SK-N-SH (cell line): Measurements from ENCODE around the gene ESF1. TPM values are rescaled to one million over a fixed set of nuclear protein-coding genes. Genes with fewer than 3 reads are reported as not detected.

Experiments used
- CTCF ChIA-PET: fragments of 300-600, 350-600 bp; formaldehyde crosslinking; extraction: SDS; loops from one replicate; lab custom pipeline; 2021; lab: Yijun Ruan, JAX
- POLR2A ChIA-PET: fragments of 350-600 bp; sonication (Branson Sonifier 250); formaldehyde crosslinking; extraction: SDS; loops from one replicate; lab custom pipeline; 2020; ENCODE audit warnings: antibody characterized with exemption, inconsistent platforms; lab: Yijun Ruan, JAX
- DNase-seq: peaks from one replicate; pipeline ENCODE4 v3.0.0; 2012
- H2AFZ ChIP-seq: fragments of 200-600 bp; sonication (generic); 2 replicates; pipeline ENCODE4 v1.8.1; 2016; ENCODE audit warnings: antibody characterized with exemption, mild to moderate bottlenecking, low read depth
- H3F3A ChIP-seq: fragments of 200-600 bp; sonication (generic); replicated peaks from 2 replicates; pipeline ENCODE3; 2016; ENCODE audit warnings: antibody characterized with exemption, mild to moderate bottlenecking; ENCODE audit not compliant: insufficient read depth
- H3K27ac ChIP-seq, 2 experiments: fragments of 200-500 bp in 1 of 2; fragments of 200-600 bp in 1 of 2; sonication (Bioruptor generic) in 1 of 2; sonication (generic), shearing (Covaris generic) in 1 of 2; 2 replicates each; pipeline versions ENCODE4 v1.5.1 to v1.6.1; 2014 to 2016; ENCODE audit warnings: low read depth in 2 of 2, inconsistent platforms in 1 of 2, low read length in 1 of 2, mild to moderate bottlenecking in 1 of 2, mixed read lengths in 1 of 2
- H3K27me3 ChIP-seq: fragments of 200-600 bp; sonication (generic), shearing (Covaris generic); 2 replicates; pipeline ENCODE4 v1.6.1; 2016; ENCODE audit warnings: mixed run types; ENCODE audit not compliant: insufficient read depth
- H3K36me3 ChIP-seq, 2 experiments: fragments of 200-500 bp in 1 of 2; fragments of 200-600 bp in 1 of 2; sonication (Bioruptor generic) in 1 of 2; sonication (generic) in 1 of 2; replicated peaks in 1 of 2; 2 replicates each; pipeline versions ENCODE3 to v1.5.1; 2014 to 2016; ENCODE audit warnings: low read length in 1 of 2, mild to moderate bottlenecking in 1 of 2; ENCODE audit not compliant: insufficient read depth in 2 of 2, control insufficient read depth in 1 of 2
- H3K4me1 ChIP-seq, 2 experiments: fragments of 200-500 bp in 1 of 2; fragments of 200-600 bp in 1 of 2; sonication (Bioruptor generic) in 1 of 2; sonication (generic), shearing (Covaris generic) in 1 of 2; 2 replicates each; pipeline versions ENCODE4 v1.5.1 to v1.6.1; 2014 to 2016; ENCODE audit warnings: low read depth in 1 of 2, low read length in 1 of 2, mixed run types in 1 of 2; ENCODE audit not compliant: insufficient read depth in 2 of 2, control insufficient read depth in 1 of 2
- H3K4me2 ChIP-seq: fragments of 200-600 bp; sonication (generic), shearing (Covaris generic); 2 replicates; pipeline ENCODE4 v1.6.1; 2017; ENCODE audit warnings: mixed run types
- H3K4me3 ChIP-seq, 2 experiments: fragments of 200-500 bp in 1 of 2; fragments of 200-600 bp in 1 of 2; sonication (Bioruptor generic) in 1 of 2; sonication (generic), shearing (Covaris generic) in 1 of 2; 2 replicates each; pipeline versions ENCODE4 v1.5.1 to v1.8.1; 2014 to 2016; ENCODE audit warnings: low read depth in 2 of 2, inconsistent platforms in 1 of 2, low read length in 1 of 2, mild to moderate bottlenecking in 1 of 2, mixed read lengths in 1 of 2, moderate library complexity in 1 of 2
- H3K79me2 ChIP-seq: fragments of 200-600 bp; sonication (generic); 2 replicates; pipeline ENCODE4 v1.8.1; 2017; ENCODE audit warnings: mild to moderate bottlenecking; ENCODE audit not compliant: insufficient read depth
- H3K9ac ChIP-seq: fragments of 200-600 bp; sonication (generic); 2 replicates; pipeline ENCODE4 v1.6.1; 2017; ENCODE audit warnings: mixed run types
- H3K9me2 ChIP-seq: fragments of 200-600 bp; sonication (generic); 2 replicates; pipeline ENCODE4 v1.6.1; 2017; ENCODE audit warnings: mixed run types
- H3K9me3 ChIP-seq: fragments of 200-600 bp; sonication (generic); 2 replicates; pipeline ENCODE4 v1.6.1; 2017; ENCODE audit warnings: mixed run types, mild to moderate bottlenecking, moderate library complexity
- H4K20me1 ChIP-seq: fragments of 200-600 bp; sonication (generic); 2 replicates; pipeline ENCODE4 v1.6.1; 2017; ENCODE audit warnings: mild to moderate bottlenecking, mixed run types; ENCODE audit not compliant: insufficient read depth
- CHD2 ChIP-seq: fragments of 150-350 bp; IDR thresholded peaks from 2 replicates; pipeline ENCODE4 v1.6.1; 2018; ENCODE audit warnings: low read length; ENCODE audit not compliant: partially characterized antibody
- CTCF ChIP-seq: fragments of 200-600 bp; sonication (generic); IDR thresholded peaks from 2 replicates; pipeline ENCODE4 v1.6.1; 2017; ENCODE audit warnings: antibody characterized with exemption, mild to moderate bottlenecking, moderate library complexity
- ELF1 ChIP-seq: IDR thresholded peaks from 2 replicates; pipeline ENCODE4 v1.4.0; 2012
- FOSL2 ChIP-seq: IDR thresholded peaks from 2 replicates; pipeline ENCODE4 v1.4.0; 2012; ENCODE audit warnings: low read depth, mild to moderate bottlenecking, moderate library complexity, borderline replicate concordance
- FOXM1 ChIP-seq: IDR thresholded peaks from 2 replicates; pipeline ENCODE4 v1.4.0; 2012; ENCODE audit warnings: low read depth, mild to moderate bottlenecking
- GABPA ChIP-seq: IDR thresholded peaks from 2 replicates; pipeline ENCODE4 v1.4.0; 2012; ENCODE audit warnings: low read depth, mild to moderate bottlenecking
- MEF2A ChIP-seq: IDR thresholded peaks from 2 replicates; pipeline ENCODE4 v1.4.0; 2012; ENCODE audit warnings: low read depth, borderline replicate concordance
- MXI1 ChIP-seq: IDR thresholded peaks from 2 replicates; pipeline ENCODE4 v1.6.1; 2012; ENCODE audit warnings: mild to moderate bottlenecking, low read depth, low read length, improper control_type of control experiment
- POLR2AphosphoS5 ChIP-seq: IDR thresholded peaks from 2 replicates; pipeline ENCODE4 v1.6.1; 2012; ENCODE audit warnings: low read depth, low read length
- RFX5 ChIP-seq: IDR thresholded peaks from 2 replicates; pipeline ENCODE4 v1.6.1; 2012; ENCODE audit warnings: mild to moderate bottlenecking, improper control_type of control experiment, low read length
- SIN3A ChIP-seq: IDR thresholded peaks from 2 replicates; pipeline ENCODE4 v1.6.1; 2012; ENCODE audit warnings: low read depth, mild to moderate bottlenecking, low read length, moderate library complexity, borderline replicate concordance
- TCF12 ChIP-seq: IDR thresholded peaks from 2 replicates; pipeline ENCODE4 v1.4.0; 2012
- YY1 ChIP-seq: IDR thresholded peaks from 2 replicates; pipeline ENCODE4 v1.4.0; 2012; ENCODE audit warnings: low read depth, mild to moderate bottlenecking
- WGBS: methylation state at CpG from one replicate; pipeline ENCODE4 v1.1.6; 2017; ENCODE audit warnings: low lambda C conversion rate; 5-methylcytosine and 5-hydroxymethylcytosine counted together
- polyA plus RNA-seq, 3 experiments: library from polyadenylated mRNA; depleted of rRNA; stranded (reverse); fragments of >200 nt; gene quantifications; 2 replicates each; pipeline ENCODE4 v1.2.3, GENCODE V29; 2012

Gene ESF1
- polyA plus RNA-seq, 1 of the 3 experiments (the other 2 are of a cell fraction): 1.4 TPM

DNA sequence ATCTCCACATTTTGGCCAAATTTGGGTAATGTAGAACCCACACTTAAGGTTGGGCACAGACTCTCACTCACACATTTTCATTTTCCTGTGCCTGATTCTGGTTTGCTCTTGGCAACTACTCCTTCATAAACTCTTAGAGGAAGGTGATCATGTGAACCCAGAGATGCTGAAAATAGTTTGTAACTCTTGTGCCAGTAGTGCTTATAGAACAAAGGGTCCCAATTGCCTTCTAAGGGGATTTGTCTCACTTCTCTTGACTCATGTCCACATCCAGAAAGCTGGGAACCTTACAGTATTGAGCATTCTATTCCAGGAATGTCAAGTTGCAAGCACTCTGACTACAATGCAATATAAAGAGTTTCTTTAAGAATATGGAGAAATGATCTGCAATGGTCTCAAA, 84.0 kb downstream of the ESF1 start:
- Histone ChIP-seq H2AFZ (no peak overlapping the region), H3K9me3 (no peaks in the 10 kb centered on the region), H3K79me2 (no peaks in the 10 kb centered on the region), H3K27ac (no peak overlapping the region), H3F3A (no peaks in the 10 kb centered on the region), H3K36me3 (no peaks in the 10 kb centered on the region), H3K4me1 (no peaks in the 10 kb centered on the region), H3K4me2 (no peak overlapping the region), H3K4me3 (no peak overlapping the region), H3K27me3 (no peaks in the 10 kb centered on the region), H4K20me1 (no peaks in the 10 kb centered on the region), H3K9ac (no peak overlapping the region), H3K9me2 (no peaks in the 10 kb centered on the region)
- ChIA-PET POLR2A (no interaction called here), CTCF (interaction anchor here (1.0 kb wide), 1 partner anchor 11 kb away, joined by 3 read pairs; no protein-coding TSS in a partner anchor)
- TF ChIP-seq CHD2: no peak
- TF ChIP-seq MXI1: no peak
- TF ChIP-seq YY1: no peak
- no peak for TF ChIP-seq SIN3A
- DNase-seq: no peak

- Histone ChIP-seq H3K79me2 (no peaks in the 10 kb centered on the region), H3K4me2 (no peak overlapping the region), H3K4me3 (no peak overlapping the region), H3K27me3 (no peaks in the 10 kb centered on the region), H3K36me3 (no peaks in the 10 kb centered on the region), H3K9ac (no peak overlapping the region), H3K9me3 (no peaks in the 10 kb centered on the region), H2AFZ (no peak overlapping the region), H3F3A (no peaks in the 10 kb centered on the region), H3K4me1 (no peaks in the 10 kb centered on the region), H3K9me2 (no peaks in the 10 kb centered on the region), H4K20me1 (no peaks in the 10 kb centered on the region), H3K27ac (no peak overlapping the region)
- ChIA-PET POLR2A (no interaction called here), CTCF (no interaction called here)
- TF ChIP-seq ELF1: no peak
- TF ChIP-seq RFX5: no peak
- TF ChIP-seq GABPA: no peak
- TF ChIP-seq MXI1: no peak
- TF ChIP-seq CTCF: no peak
- no peak for TF ChIP-seq TCF12
- TF ChIP-seq POLR2AphosphoS5: no peak
- no peak for TF ChIP-seq FOSL2
- no peak for TF ChIP-seq MEF2A
- TF ChIP-seq FOXM1: no peak
- no peak for DNase-seq
- WGBS: 57% methylated on average over 8 of the region's 8 CpGs
These were observed 90.1 kb downstream of the ESF1 start for GRCh38 chr20:13694420-13695150.
